Subcutaneous adipose tissue (tissue), 4 donors: ENCODE results near the gene CCDC85B. TPM values are rescaled to one million over a fixed set of nuclear protein-coding genes. Genes with fewer than 3 reads are reported as not detected.

Experiments
- total RNA-seq, 4 donors: library from RNA; depleted of rRNA; stranded (reverse); fragments of >200 nt; gene quantifications; one replicate each; pipeline ENCODE4 v1.1.0, GENCODE V29; 2016
- TF ChIP-seq, protein P1 (sequence below): fragments of 450-650 bp; IDR thresholded peaks from one replicate; pipeline ENCODE4 v1.5.1; 2016; ENCODE audit warnings: low read depth, mild to moderate bottlenecking, control low read depth, antibody characterized with exemption, moderate library complexity

CCDC85B gene
- total RNA-seq, 4 donors from 2014 or later = 15.7 to 59.9 (median 29.3) TPM

DNA sequence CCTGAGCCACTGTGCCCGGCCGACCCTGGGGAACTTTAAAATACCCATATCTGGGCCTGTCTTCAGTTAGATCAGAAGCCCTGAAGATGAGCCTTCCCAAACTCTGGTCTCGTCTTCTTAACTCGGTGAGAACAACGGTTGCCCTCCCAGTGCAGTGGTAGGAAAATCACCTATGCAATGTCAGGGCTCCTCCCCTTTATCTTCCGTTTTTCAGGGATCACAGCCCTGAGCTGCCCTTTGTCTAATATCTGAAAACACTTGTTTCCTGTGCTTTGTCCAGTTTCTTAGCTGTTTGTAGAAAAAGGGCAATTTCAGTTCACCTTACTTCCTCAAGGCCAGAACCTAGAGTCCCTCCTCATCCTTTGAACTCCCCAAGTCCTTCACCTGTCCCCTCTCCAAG lies 38.2 kb downstream of the CCDC85B start:
- TF ChIP-seq, protein P1, sequence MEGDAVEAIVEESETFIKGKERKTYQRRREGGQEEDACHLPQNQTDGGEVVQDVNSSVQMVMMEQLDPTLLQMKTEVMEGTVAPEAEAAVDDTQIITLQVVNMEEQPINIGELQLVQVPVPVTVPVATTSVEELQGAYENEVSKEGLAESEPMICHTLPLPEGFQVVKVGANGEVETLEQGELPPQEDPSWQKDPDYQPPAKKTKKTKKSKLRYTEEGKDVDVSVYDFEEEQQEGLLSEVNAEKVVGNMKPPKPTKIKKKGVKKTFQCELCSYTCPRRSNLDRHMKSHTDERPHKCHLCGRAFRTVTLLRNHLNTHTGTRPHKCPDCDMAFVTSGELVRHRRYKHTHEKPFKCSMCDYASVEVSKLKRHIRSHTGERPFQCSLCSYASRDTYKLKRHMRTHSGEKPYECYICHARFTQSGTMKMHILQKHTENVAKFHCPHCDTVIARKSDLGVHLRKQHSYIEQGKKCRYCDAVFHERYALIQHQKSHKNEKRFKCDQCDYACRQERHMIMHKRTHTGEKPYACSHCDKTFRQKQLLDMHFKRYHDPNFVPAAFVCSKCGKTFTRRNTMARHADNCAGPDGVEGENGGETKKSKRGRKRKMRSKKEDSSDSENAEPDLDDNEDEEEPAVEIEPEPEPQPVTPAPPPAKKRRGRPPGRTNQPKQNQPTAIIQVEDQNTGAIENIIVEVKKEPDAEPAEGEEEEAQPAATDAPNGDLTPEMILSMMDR = no peak

DNA sequence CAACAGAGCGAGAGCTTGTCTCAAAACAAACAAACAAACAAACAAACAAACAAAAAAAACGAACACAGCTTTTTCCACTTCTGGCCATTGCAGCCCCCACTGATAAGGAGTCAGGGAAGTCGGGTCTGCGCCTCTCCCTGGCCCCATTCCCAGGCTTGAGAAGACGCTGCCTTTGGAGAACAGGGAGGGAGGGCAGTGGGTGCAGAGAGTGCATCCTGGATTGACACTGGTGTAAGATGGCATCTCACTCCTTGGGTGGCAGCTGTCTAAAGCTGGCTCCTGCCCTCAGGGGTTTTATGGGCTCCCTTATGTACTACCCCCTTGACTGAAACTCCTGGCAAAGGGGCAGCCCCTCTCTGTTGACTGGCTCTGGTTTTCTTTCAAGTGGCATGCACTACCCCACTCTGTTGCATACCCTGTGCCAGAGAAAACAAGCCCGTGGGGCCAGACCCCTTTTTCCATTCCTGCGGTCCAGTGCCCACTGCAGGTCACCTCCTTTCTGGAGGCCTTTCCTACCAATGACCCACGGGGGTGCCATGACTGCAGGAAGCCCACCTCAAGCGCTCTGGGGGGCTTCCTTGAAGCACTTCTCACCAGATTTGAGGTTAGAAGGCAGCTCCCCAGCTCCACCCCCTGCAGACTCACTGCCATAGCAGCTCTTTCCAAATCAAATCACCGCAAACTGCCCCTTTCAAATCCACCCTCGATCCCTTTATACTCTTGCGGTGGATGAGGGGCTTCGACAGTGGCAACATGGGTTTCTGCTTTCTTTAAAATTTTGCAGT lies 41.5 kb downstream of the CCDC85B start:
- TF ChIP-seq, protein P1 = no peak

DNA sequence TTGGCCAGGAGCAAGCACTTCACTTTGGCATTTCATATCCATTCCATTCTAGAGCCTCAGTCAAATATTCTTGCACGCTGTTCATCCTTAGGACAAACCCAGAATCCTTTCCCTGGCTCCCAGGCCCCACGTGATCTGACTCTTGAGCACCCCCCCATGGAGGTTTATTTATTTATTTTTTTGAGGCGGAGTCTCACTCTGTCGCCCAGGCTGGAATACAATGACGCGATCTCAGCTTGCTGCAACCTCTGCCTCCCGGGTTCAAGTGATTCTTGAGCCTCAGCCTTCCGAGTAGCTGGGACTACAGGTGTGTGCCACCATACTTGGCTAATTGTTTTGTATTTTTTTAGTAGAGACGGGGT lies 42.1 kb downstream of the CCDC85B start:
- TF ChIP-seq, protein P1 = no peak

DNA sequence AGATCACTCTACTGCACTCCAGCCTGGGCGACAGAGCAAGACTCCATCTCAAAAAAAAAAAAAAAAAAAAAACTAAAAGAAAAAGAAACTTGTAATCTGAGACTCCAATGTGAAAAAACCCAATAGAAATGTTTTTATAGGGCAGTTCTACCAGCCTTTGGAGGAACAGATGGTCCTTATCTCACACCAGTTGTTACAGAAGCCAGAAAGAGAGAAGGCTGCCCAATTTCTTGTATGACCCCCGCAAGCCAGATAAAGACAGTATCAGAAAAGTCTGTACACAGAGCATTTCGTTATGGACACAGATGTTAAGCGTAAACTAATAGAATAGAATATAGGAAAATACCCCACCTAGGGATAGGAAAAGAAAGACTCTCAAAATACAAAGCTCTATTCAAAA lies 43.5 kb downstream of the CCDC85B start:
- TF ChIP-seq, protein P1 = no peak

DNA sequence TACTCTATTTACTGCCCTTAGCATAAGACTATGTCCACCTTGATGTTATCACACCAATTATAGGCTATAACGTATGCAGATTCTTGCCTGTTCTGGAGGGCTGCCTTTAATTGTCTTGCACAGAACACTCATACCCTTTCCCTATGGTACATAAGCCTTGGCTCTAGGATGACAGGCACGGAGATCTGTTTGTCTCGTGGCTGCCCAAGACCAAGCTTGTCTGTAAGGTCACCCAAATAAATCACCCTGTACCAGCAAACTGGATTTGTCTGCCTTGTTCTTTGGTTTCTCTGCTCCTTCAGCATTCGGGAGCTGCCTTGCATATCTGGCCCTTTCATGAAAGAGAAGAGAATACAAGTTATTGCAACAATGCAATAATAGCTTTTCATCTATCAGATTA lies 47.3 kb downstream of the CCDC85B start:
- TF ChIP-seq, protein P1 = no peak

Other genes starting within 250 kb of the CCDC85B start
- gene RELA, start 227.8 kb upstream of the CCDC85B start, total RNA-seq = 10 to 100 TPM; 31.5 to 65.7 (median 34.6) TPM
- gene KAT5, start 178.4 kb upstream of the CCDC85B start, total RNA-seq = 10 to 100 TPM; 39.3 to 54.2 (median 49.0) TPM
- gene RNASEH2C, start 169.9 kb upstream of the CCDC85B start, total RNA-seq = 100 to 1,000 TPM in 2 of 4 donors, 10 to 100 TPM in 2; 41.6 to 101 (median 97.7) TPM
- gene AP5B1, start 109.7 kb upstream of the CCDC85B start, total RNA-seq = 10 to 100 TPM in 3 of 4 donors, 1 to 10 TPM in 1; 7.0 to 30.0 (median 14.6) TPM
- under 1 TPM in 2 of 4 donors, not detected in 2; 0.34 to 0.44 TPM for gene OVOL1, start 103.6 kb upstream of the CCDC85B start, total RNA-seq
- under 1 TPM in 1 of 4 donors, not detected in 3; 0.85 TPM for gene SNX32, start 56.7 kb upstream of the CCDC85B start, total RNA-seq
- gene CFL1, start 32.5 kb upstream of the CCDC85B start, total RNA-seq = 100 to 1,000 TPM; 375 to 550 (median 447) TPM
- gene MUS81, start 30.2 kb upstream of the CCDC85B start, total RNA-seq = 10 to 100 TPM; 19.9 to 41.8 (median 30.2) TPM
- gene EFEMP2, start 17.9 kb upstream of the CCDC85B start, total RNA-seq = 10 to 100 TPM; 45.0 to 85.2 (median 62.2) TPM
- gene CTSW, start 10.8 kb upstream of the CCDC85B start, total RNA-seq = 1 to 10 TPM in 3 of 4 donors, not detected in 1; 1.7 to 5.7 (median 2.9) TPM
- 10 to 100 TPM; 43.8 to 64.2 (median 51.9) TPM for gene FIBP, start 2.2 kb upstream of the CCDC85B start, total RNA-seq
- 10 to 100 TPM in 1 of 4 donors, 1 to 10 TPM in 3; 1.5 to 15.2 (median 2.8) TPM for gene FOSL1, start 9.7 kb downstream of the CCDC85B start, total RNA-seq
- 10 to 100 TPM; 18.5 to 20.5 (median 19.4) TPM for gene C11orf68, start 28.4 kb downstream of the CCDC85B start, total RNA-seq
- 10 to 100 TPM; 34.4 to 85.0 (median 54.4) TPM for gene DRAP1, start 28.8 kb downstream of the CCDC85B start, total RNA-seq
- not detected for gene TSGA10IP, start 54.8 kb downstream of the CCDC85B start, total RNA-seq
- gene SART1, start 71.1 kb downstream of the CCDC85B start, total RNA-seq = 10 to 100 TPM; 33.7 to 69.9 (median 41.8) TPM
- 10 to 100 TPM; 12.1 to 33.5 (median 25.4) TPM for gene EIF1AD, start 111.5 kb downstream of the CCDC85B start, total RNA-seq
- 10 to 100 TPM; 14.9 to 67.8 (median 16.7) TPM for gene BANF1, start 111.8 kb downstream of the CCDC85B start, total RNA-seq
- gene CST6, start 121.3 kb downstream of the CCDC85B start, total RNA-seq = not detected
- 1 to 10 TPM in 1 of 4 donors, not detected in 3; 1.5 TPM for gene CATSPER1, start 135.8 kb downstream of the CCDC85B start, total RNA-seq
- gene GAL3ST3, start 158.5 kb downstream of the CCDC85B start, total RNA-seq = under 1 TPM in 1 of 4 donors, not detected in 3; 0.38 TPM
- gene SF3B2, start 161.7 kb downstream of the CCDC85B start, total RNA-seq = 100 to 1,000 TPM in 3 of 4 donors, 10 to 100 TPM in 1; 97.2 to 223 (median 118) TPM
- gene PACS1, start 179.6 kb downstream of the CCDC85B start, total RNA-seq = 10 to 100 TPM; 38.3 to 75.7 (median 41.0) TPM